HG02970 (cell line): Measurements from ENCODE around the gene ELL.

Experiments used
- ATAC-seq: cut with Tn5 transposase; IDR thresholded peaks from one replicate; pipeline ENCODE4 v1.9.1; 2021; ENCODE audit warnings: mild to moderate bottlenecking, moderate library complexity, moderate number of reproducible peaks; ENCODE audit not compliant: unreplicated experiment, low FRiP score

The ELL gene

GRCh38 chr19:18475004-18475453 is 46.8 kb downstream of the ELL start:
- ATAC-seq = no peak

GRCh38 chr19:18474366-18474887 is 47.4 kb downstream of the ELL start:
- ATAC-seq = no peak

- no peak for ATAC-seq
Measured at GRCh38 chr19:18473706-18474087, 48.2 kb downstream of the ELL start.

- no peak for ATAC-seq
Measured at GRCh38 chr19:18473003-18473705, 48.7 kb downstream of the ELL start.

GRCh38 chr19:18470787-18471186 is 51.1 kb downstream of the ELL start:
- ATAC-seq = no peak

GRCh38 chr19:18469069-18469846 is 52.6 kb downstream of the ELL start:
- no peak for ATAC-seq

- no peak for ATAC-seq
Measured at GRCh38 chr19:18468517-18468916, 53.4 kb downstream of the ELL start.

GRCh38 chr19:18467978-18468377 is 53.9 kb downstream of the ELL start:
- ATAC-seq = no peak

- no peak for ATAC-seq
Measured at GRCh38 chr19:18466354-18466753, 55.5 kb downstream of the ELL start.

GRCh38 chr19:18465964-18466339 is 55.9 kb downstream of the ELL start:
- no peak for ATAC-seq

- ATAC-seq = no peak
Measured at GRCh38 chr19:18465214-18465963, 56.5 kb downstream of the ELL start.

GRCh38 chr19:18464646-18465045 is 57.2 kb downstream of the ELL start:
- ATAC-seq = no peak

- ATAC-seq = no peak
Measured at GRCh38 chr19:18461471-18461870, 60.4 kb downstream of the ELL start.

- ATAC-seq = no peak
Measured at GRCh38 chr19:18460900-18461299, 61.0 kb downstream of the ELL start.

- no peak for ATAC-seq
Measured at GRCh38 chr19:18457483-18458331, 64.2 kb downstream of the ELL start.

GRCh38 chr19:18456974-18457373 is 64.9 kb downstream of the ELL start:
- no peak for ATAC-seq

- no peak for ATAC-seq
Measured at GRCh38 chr19:18456279-18456678, 65.6 kb downstream of the ELL start.

GRCh38 chr19:18453269-18454024 is 68.4 kb downstream of the ELL start:
- ATAC-seq = no peak

GRCh38 chr19:18452386-18452785 is 69.5 kb downstream of the ELL start:
- ATAC-seq = no peak
